Neural progenitor cell (in vitro differentiated cells): ENCODE results near the gene CD9.

Source experiments
- EZH2 ChIP-seq: fragments of 200-600 bp; sonication (generic); IDR thresholded peaks from 2 replicates; pipeline ENCODE4 v1.6.1; 2017; ENCODE audit warnings: antibody characterized with exemption, mild to moderate bottlenecking, moderate library complexity
- TF ChIP-seq, protein P1 (sequence below): fragments of 200-600 bp; sonication (generic); IDR thresholded peaks from 2 replicates; pipeline ENCODE4 v1.5.1; 2017; ENCODE audit warnings: antibody characterized with exemption, mild to moderate bottlenecking

DNA sequence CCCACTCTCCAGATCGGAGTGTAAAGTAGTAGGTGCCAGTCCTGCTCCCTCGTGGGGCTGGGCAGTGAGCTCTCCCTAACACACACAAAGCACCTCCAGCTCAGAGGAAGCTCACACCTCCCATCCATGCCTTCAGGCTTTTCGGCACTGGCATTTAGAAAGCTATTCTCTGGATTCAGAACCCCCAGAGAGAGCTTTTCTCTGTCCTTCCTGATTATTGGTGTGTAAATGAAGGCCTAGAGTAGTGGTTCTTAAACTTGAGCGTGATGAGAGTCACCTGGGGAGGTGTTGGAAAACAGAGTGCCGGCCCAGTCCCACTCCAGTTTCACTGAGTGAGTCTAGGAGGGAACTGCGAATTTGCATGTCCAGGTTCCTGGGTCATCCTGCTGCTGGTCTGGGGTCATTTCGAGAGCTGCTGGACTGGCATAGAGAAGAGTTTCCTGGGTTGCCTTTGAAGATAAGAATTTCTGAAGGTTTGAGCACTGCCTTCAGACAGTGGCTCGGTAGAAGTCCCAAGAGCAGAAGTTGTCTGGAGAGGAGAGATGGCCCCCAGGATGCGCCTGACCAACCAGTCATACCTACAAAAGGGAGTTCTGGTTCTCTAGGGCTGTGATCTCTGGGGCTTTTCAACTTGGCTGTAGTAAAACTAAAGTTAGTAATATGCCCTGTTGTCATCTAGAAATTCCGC lies 15.1 kb downstream of the CD9 start:
- TF ChIP-seq, protein P1, sequence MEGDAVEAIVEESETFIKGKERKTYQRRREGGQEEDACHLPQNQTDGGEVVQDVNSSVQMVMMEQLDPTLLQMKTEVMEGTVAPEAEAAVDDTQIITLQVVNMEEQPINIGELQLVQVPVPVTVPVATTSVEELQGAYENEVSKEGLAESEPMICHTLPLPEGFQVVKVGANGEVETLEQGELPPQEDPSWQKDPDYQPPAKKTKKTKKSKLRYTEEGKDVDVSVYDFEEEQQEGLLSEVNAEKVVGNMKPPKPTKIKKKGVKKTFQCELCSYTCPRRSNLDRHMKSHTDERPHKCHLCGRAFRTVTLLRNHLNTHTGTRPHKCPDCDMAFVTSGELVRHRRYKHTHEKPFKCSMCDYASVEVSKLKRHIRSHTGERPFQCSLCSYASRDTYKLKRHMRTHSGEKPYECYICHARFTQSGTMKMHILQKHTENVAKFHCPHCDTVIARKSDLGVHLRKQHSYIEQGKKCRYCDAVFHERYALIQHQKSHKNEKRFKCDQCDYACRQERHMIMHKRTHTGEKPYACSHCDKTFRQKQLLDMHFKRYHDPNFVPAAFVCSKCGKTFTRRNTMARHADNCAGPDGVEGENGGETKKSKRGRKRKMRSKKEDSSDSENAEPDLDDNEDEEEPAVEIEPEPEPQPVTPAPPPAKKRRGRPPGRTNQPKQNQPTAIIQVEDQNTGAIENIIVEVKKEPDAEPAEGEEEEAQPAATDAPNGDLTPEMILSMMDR: no peak
- TF ChIP-seq EZH2: no peak
